ENCODE measurements around the gene LTBP3. TPM values are rescaled to one million over a fixed set of nuclear protein-coding genes. Genes with fewer than 3 reads are reported as not detected.

Gene LTBP3
- total and polyA plus RNA-seq, 9 of the 15 experiments (the other 6 are each of a cell fraction or from before 2014, with no cell fraction given): 0.06 to 20.5 (median 4.8) TPM

- TF ChIP-seq ZNF717 (CRISPR knock-in tag; IDR thresholded peaks at IDR 0.05) (peak; percentile 88), E2F8 (IDR thresholded peaks at IDR 0.05; ENCODE audit: low read depth, partially characterized antibody) (peak; percentile 39), CAMTA2 (CRISPR knock-in tag; conservative IDR thresholded peaks at IDR 0.05) (no peak), REST (IDR thresholded peaks at IDR 0.05; ENCODE audit: borderline replicate concordance) (peak; percentile 12; the same call in 1 of the 2 replicates), REST (CRISPR knock-in tag; IDR thresholded peaks at IDR 0.05; ENCODE audit: low read depth) (no peak), POLR2A (conservative IDR thresholded peaks at IDR 0.05) (peak; percentile 80), ZNF668 (CRISPR knock-in tag; IDR thresholded peaks at IDR 0.05) (peak; percentile 33; the same call in 1 of the 2 replicates), TCF7 (IDR thresholded peaks at IDR 0.05; ENCODE audit: borderline replicate concordance) (peak; percentile 30; the same call in 1 of the 2 replicates), RBM22 (IDR thresholded peaks at IDR 0.05; ENCODE audit: low read depth, low read length, poor library complexity, severe bottlenecking) (peak; percentile 38), MAZ (CRISPR knock-in tag; conservative IDR thresholded peaks at IDR 0.05 in 1 of 2, IDR thresholded peaks at IDR 0.05 in 1 of 2) (peak in 1 of 2 experiments; percentile 52; a peak in 1 of 4 replicates), ZNF253 (CRISPR knock-in tag; conservative IDR thresholded peaks at IDR 0.05) (peak; percentile 81), ZNF586 (CRISPR knock-in tag; conservative IDR thresholded peaks at IDR 0.05) (0 out of 2 replicates have a peak, but pooled peaks have one; percentile 61), GABPB1 (CRISPR knock-in tag; IDR thresholded peaks at IDR 0.05) (peak; percentile 56; the same call in 1 of the 2 replicates), POLR2AphosphoS5 (IDR thresholded peaks at IDR 0.05; ENCODE audit: control insufficient read depth, insufficient read depth, low read depth, low read length) (peak; percentile 96), ZNF655 (CRISPR knock-in tag; IDR thresholded peaks at IDR 0.05) (peak; percentile 90; the same call in 1 of the 2 replicates), ZNF707 (CRISPR knock-in tag; conservative IDR thresholded peaks at IDR 0.05) (no peak)
Observed at GRCh38 chr11:65505466-65506289, 52.5 kb downstream of the LTBP3 start (continued).
